ENCODE measurements around the gene GABRR3.

GABRR3 gene

DNA sequence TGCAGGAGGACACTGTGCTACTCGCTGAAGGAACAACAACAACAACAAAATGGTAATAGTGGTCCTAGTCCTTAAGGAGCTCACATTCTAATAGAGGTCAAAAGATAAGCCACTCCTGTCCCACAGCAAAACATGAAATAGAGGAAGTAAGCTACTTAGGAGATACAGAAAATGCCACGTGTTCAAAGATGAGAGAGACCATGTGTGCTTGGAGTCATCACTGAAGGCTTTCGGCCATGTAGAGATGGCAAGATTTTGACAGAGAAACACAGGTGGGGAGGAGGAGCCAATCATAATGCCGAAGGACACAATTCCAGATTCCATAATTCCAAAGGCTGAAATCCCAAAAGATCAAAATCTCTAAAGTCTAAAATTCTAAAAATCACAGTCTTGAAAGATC, 38.1 kb downstream of the GABRR3 start:
- ChIA-PET CTCF (no interaction called here), POLR2A (ENCODE audit: low non-redundant PET) (no interaction called here)
- H3K27ac ChIP-seq = no peak overlapping the region
- no peak for TF ChIP-seq CTCF (conservative IDR thresholded peaks at IDR 0.05; ENCODE audit: low read depth)
- DNase-seq (ENCODE audit: low spot score) = no peak

DNA sequence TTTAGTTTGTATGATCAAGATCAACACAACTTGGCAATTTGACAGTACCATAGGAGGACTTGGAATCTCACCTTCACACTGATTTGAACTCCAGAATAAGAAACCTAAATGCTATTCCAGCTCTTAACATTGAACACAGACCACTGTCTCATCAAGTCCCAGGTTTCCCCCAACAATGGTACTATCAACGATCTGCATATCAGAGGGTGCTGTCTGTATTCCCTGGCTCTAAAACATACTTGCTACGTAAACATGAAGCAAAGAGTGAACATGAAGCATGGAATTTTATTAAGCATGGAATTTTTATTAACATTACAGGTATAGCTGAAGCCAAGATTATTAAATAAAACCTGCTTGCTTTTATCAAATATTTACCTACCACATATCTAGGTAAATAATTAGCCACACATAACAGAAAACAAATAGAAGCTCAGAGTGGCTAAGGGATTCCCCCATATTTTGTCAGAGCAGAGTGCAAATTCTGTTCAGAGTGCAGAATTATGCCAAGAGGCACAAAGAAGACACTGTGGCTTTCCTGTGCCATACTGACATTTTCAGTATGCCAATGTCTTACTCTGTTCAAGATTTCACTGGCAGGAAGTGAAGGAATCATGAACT, 40.7 kb downstream of the GABRR3 start:
- no peak for DNase-seq (ENCODE audit: low spot score)
- CTCF ChIA-PET = no interaction called here
- POLR2A ChIA-PET (ENCODE audit: low non-redundant PET) = no interaction called here
- no peak for TF ChIP-seq CTCF (conservative IDR thresholded peaks at IDR 0.05; ENCODE audit: low read depth)
- H3K27ac ChIP-seq = no peak overlapping the region

DNA sequence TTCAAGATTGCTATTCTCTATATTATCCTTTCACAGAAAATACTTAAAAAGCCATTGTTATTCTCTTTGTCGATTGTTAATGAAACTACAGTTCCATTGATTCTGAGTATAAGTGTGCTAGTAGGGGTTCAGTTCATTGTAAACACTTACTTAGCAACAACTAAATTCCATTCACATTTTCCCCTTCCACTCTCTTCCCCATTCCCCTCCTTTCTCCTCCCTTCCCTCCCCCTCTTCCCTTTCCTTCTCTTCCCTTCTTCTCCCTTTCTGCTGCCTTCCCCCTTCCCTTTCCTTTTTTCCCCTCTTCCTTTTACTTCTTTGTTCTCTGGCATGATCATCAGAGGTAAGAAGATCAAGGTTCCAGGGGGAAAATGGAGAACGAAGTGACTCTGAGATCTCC, 41.6 kb downstream of the GABRR3 start:
- no peak for DNase-seq (ENCODE audit: low spot score)
- no peak for TF ChIP-seq CTCF (conservative IDR thresholded peaks at IDR 0.05; ENCODE audit: low read depth)
- CTCF ChIA-PET = interaction anchor here (0.6 kb wide), 1 partner anchor 52 kb away, joined by 4 read pairs; no protein-coding TSS in a partner anchor
- H3K27ac ChIP-seq = no peak overlapping the region
- POLR2A ChIA-PET (ENCODE audit: low non-redundant PET) = no interaction called here

DNA sequence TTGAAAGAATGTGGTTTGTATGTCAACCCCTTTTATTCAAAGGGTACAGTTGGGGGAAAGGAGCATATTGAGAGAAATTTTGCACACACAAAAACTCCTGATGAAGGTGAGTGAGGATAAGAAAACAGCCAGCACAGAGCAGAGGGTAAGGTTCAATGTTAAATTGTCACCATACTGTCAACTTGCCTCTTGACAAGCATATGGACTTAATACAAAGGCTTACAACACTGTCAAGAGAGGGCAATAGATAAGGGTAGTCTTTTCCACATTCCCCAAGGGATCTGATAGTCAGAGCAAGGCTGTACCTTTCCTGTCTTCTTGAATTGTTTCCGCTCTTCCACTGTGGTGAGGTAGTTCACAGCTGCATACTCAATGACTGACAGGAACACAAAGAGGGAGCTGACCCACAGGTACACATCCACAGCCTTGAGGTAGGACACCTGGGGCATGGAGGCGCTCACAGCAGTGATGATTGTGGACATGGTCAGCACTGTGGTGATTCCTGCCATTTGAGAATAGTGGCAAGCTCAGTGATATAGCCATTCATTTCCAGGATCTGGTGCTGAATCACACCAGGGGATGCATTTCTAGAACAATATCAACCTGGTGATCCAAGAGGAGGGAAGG, 42.5 kb downstream of the GABRR3 start:
- DNase-seq (ENCODE audit: low spot score) = no peak
- ChIA-PET POLR2A (ENCODE audit: low non-redundant PET) (no interaction called here), CTCF (interaction anchor here (0.6 kb wide), 1 partner anchor 52 kb away, joined by 4 read pairs; no protein-coding TSS in a partner anchor)
- no peak overlapping the region for H3K27ac ChIP-seq
- no peak for TF ChIP-seq CTCF (conservative IDR thresholded peaks at IDR 0.05; ENCODE audit: low read depth)

- DNase-seq (ENCODE audit: low spot score) = no peak
- POLR2A ChIA-PET (ENCODE audit: low non-redundant PET) = no interaction called here
- TF ChIP-seq CTCF (conservative IDR thresholded peaks at IDR 0.05; ENCODE audit: low read depth) = no peak
- CTCF ChIA-PET = no interaction called here
- H3K27ac ChIP-seq = no peak overlapping the region
These were observed 43.8 kb downstream of the GABRR3 start for GRCh38 chr3:97991293-97991682.

- no peak for DNase-seq (ENCODE audit: low spot score)
- CTCF ChIA-PET = no interaction called here
- no peak for TF ChIP-seq CTCF (conservative IDR thresholded peaks at IDR 0.05; ENCODE audit: low read depth)
- H3K27ac ChIP-seq = no peak overlapping the region
- POLR2A ChIA-PET (ENCODE audit: low non-redundant PET) = no interaction called here
These were observed 44.4 kb downstream of the GABRR3 start for GRCh38 chr3:97990624-97991292.

Measured in RWPE1 (cell line).